Subcutaneous abdominal adipose tissue (tissue), 5 donors: ENCODE results near the gene MECR.

ENCODE experiments used
- H3K27ac ChIP-seq: one replicate; pipeline ENCODE4 v1.7.0; 2013; ENCODE audit warnings: low read depth, mild to moderate bottlenecking, inconsistent platforms, low read length, moderate library complexity
- H3K27me3 ChIP-seq, 5 donors: one replicate each; pipeline ENCODE4 v1.7.0; 2013; ENCODE audit warnings: low read length in 5 of 5, inconsistent platforms in 1 of 5; ENCODE audit not compliant: control insufficient read depth in 5 of 5, insufficient read depth in 4 of 5
- H3K36me3 ChIP-seq, 5 donors: one replicate each; pipeline ENCODE4 v1.7.0; 2013; ENCODE audit warnings: low read length in 5 of 5; ENCODE audit not compliant: control insufficient read depth in 5 of 5, insufficient read depth in 5 of 5
- H3K4me1 ChIP-seq, 5 donors: one replicate each; pipeline ENCODE4 v1.7.0; 2013; ENCODE audit warnings: low read length in 5 of 5, mild to moderate bottlenecking in 3 of 5, moderate library complexity in 1 of 5; ENCODE audit not compliant: control insufficient read depth in 5 of 5, insufficient read depth in 5 of 5
- H3K4me3 ChIP-seq, 5 donors: one replicate each; pipeline ENCODE4 v1.7.0; 2013; ENCODE audit warnings: low read length in 5 of 5, low read depth in 1 of 5
- H3K9ac ChIP-seq, 5 donors: one replicate each; pipeline ENCODE4 v1.7.0; 2013; ENCODE audit warnings: low read length in 5 of 5, mild to moderate bottlenecking in 4 of 5, moderate library complexity in 3 of 5
- H3K9me3 ChIP-seq, 5 donors: one replicate each; pipeline ENCODE4 v1.7.0; 2013; ENCODE audit warnings: low read length in 5 of 5; ENCODE audit not compliant: control insufficient read depth in 5 of 5
- donor health status: healthy.
- donor health status: healthy.
- donor health status: healthy.
- donor health status: healthy.
- donor health status: healthy.

The MECR gene

DNA sequence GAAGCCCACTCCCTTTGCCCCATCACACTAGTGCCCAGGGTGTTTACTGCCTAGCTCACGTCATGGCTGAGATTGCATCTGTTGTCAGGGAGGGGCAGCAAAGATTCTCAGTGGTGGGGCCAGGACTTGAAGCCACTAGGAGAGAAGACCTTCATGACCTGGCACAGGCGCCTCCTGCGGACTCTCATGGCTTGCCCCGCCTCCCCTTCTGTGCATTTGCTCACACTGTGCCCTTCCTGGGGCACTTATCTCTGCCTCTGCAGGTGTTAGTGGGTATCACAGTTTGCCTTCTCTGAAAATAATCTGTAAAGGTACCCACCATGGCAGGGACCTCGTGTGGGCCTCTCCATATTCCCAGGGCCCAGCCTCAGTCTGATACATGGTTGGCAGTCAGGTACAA is 25.7 kb upstream of the MECR start:
- no peak overlapping the region for H3K27ac ChIP-seq
- no peaks in the 10 kb centered on the region for H3K9me3 ChIP-seq
- peaks cover 0 to 24% (median 17%) of the 10 kb centered on the region in 5 donors for H3K4me1 ChIP-seq
- peaks cover 0 to 15% (median 8%) of the 10 kb centered on the region in 5 donors for H3K27me3 ChIP-seq
- H3K36me3 ChIP-seq = peaks cover 0 to 6% (median 0%) of the 10 kb centered on the region in 5 donors
- H3K4me3 ChIP-seq = no peak overlapping the region
- no peak overlapping the region for H3K9ac ChIP-seq

- H3K4me1 ChIP-seq = peaks cover 0 to 23% (median 17%) of the 10 kb centered on the region in 5 donors
- H3K9ac ChIP-seq = no peak overlapping the region
- H3K4me3 ChIP-seq = no peak overlapping the region
- no peak overlapping the region for H3K27ac ChIP-seq
- H3K9me3 ChIP-seq = no peaks in the 10 kb centered on the region
- H3K27me3 ChIP-seq = peaks cover 0 to 13% (median 7%) of the 10 kb centered on the region in 5 donors
- peaks cover 0 to 2% (median 0%) of the 10 kb centered on the region in 5 donors for H3K36me3 ChIP-seq
These were observed 24.5 kb upstream of the MECR start for GRCh38 chr1:29255134-29255666.

DNA sequence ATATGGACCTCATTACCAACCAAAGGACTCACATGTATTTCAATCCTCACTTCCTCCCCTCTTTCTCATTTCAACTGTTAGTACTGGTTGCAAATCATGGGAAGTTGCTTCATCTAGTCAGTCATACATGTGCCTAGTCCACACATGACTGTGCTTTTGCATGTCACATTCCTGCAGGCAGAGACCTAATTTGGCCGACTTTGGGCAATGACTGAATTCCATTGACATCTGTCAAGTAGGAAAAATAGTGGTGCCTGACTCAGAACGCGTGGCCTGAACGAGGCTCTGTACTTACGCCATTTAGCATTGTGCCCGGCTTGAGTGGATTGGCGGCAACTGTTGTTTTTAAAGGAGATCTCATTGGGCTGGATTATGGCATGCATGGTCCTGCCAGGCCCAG is 23.6 kb upstream of the MECR start:
- H3K27ac ChIP-seq = no peak overlapping the region
- H3K4me3 ChIP-seq = no peak overlapping the region
- H3K9me3 ChIP-seq = no peaks in the 10 kb centered on the region
- H3K4me1 ChIP-seq = peaks cover 0 to 16% (median 13%) of the 10 kb centered on the region in 5 donors
- H3K27me3 ChIP-seq = peaks cover 0 to 11% (median 7%) of the 10 kb centered on the region in 5 donors
- peaks cover 0 to 2% (median 0%) of the 10 kb centered on the region in 5 donors for H3K36me3 ChIP-seq
- H3K9ac ChIP-seq = no peak overlapping the region

- Histone ChIP-seq H3K4me3 (no peak overlapping the region), H3K27ac (no peak overlapping the region), H3K36me3 (peaks cover 0 to 2% (median 0%) of the 10 kb centered on the region in 5 donors), H3K4me1 (peaks cover 0 to 9% (median 7%) of the 10 kb centered on the region in 5 donors), H3K9ac (no peak overlapping the region), H3K27me3 (peaks cover 0 to 7% (median 0%) of the 10 kb centered on the region in 5 donors), H3K9me3 (no peaks in the 10 kb centered on the region)
These were observed 22.4 kb upstream of the MECR start for GRCh38 chr1:29253180-29253579.

DNA sequence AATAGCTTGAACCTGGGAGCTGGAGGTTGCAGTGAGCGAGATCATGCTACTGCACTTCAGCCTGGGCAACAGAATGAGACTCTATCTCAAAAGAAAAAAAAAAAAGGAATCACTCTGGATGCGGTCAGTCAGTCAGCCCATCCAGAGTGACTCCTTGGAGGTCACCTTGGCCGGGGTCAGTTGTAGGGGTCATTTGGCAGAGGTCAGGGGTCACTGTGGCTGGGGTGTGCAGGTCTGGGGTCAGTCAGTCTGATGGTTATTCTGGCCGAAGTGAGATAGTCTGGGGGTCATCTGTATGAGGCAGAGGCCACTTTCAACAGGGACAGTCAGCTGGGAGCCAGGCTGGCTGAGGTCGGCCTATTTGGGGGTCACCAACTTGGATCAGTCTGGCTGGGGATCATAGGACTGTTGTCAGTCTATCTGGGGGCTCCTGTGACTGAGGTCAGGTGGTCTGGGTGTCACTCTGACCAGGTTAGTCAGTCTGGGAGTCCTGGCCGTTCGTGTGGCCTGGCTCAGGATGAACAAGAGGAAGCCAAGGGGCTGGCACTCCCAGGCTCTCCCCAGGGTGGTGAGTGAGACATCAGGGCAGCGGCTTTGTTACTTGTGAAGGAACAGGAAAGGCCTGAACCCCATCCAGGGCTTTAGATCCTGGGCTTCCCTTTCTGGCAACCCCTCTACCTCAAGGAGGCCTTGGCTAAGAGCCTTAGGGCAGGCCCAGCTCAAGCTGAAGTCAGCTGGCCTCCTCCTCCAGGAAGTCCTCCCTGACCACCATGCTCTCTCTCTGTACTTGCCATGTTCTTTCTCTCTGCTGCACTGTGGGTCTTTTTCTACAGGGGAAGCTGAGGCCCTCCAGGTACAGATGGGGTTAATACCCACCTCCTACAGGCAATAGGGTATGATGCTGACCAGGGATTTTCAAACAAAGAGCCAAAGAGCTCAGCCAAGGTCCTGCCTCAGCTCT is 20.7 kb upstream of the MECR start:
- Histone ChIP-seq H3K9ac (no peak overlapping the region), H3K4me1 (no peaks in the 10 kb centered on the region), H3K36me3 (peaks cover 0 to 2% (median 0%) of the 10 kb centered on the region in 5 donors), H3K27me3 (peaks cover 0 to under 1% (median 0%) of the 10 kb centered on the region in 5 donors), H3K4me3 (no peak overlapping the region), H3K27ac (no peak overlapping the region), H3K9me3 (no peaks in the 10 kb centered on the region)

DNA sequence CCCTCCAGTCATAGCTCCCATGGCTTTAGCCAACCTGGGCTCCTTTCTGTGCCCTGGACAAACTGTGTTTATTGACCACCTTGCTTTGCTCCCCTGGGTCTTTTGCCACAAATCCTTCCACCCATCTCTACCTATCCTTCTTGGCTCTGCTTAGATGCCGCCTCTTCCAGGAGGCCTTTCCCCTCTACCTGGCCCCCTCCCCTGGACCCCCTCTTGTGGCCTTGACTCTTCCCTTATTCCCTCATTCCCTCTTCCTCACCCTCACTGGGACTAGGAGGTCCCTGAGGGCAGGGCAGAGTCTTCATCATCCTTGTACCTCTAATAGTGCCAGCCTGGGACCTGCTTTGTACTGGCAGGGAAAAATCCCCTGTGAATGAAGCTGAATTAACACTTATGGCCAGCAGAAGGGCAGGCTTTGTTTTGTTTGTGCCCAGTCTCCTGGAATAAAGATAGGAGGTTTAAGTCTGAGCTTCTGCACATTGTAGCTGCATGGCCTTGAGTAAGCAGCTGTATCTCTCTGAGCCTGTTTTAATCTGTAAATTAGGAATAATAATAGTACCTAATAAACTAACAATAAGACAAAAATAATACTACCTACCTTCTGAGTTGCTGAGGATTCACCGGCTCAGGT is 19.3 kb upstream of the MECR start:
- no peak overlapping the region for H3K4me3 ChIP-seq
- peaks cover 0 to 2% (median 0%) of the 10 kb centered on the region in 5 donors for H3K27me3 ChIP-seq
- no peaks in the 10 kb centered on the region for H3K9me3 ChIP-seq
- H3K27ac ChIP-seq = no peak overlapping the region
- H3K4me1 ChIP-seq = peaks cover 0 to 11% (median 8%) of the 10 kb centered on the region in 5 donors
- no peak overlapping the region for H3K9ac ChIP-seq
- H3K36me3 ChIP-seq = no peaks in the 10 kb centered on the region

DNA sequence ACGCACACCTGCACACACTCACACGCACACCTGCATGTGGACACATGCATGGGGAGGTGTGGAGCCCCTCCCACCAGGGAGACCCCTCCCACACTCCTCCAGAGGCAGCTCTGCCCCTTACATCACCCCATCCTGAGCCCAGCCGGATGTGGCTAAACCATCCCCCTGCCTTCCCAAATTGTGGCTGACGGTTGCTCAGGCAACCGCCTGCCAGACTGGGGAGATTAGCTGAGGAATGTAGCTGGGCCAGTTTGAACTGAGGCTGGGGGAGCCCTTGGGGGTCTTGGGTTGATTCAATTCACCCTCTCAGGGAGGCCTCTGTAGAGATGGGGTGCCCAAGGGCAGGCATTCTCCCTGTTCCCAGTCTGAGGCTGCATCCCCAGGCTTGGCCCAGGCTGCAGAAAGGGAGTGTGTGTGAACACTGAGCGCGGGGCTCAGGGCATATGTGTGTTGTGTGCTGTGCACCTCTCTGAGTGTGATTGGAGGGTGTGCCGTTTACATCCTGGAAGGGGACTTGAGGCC is 18.5 kb upstream of the MECR start:
- peaks cover 0 to 11% (median 8%) of the 10 kb centered on the region in 5 donors for H3K4me1 ChIP-seq
- H3K27ac ChIP-seq = no peak overlapping the region
- H3K9ac ChIP-seq = no peak overlapping the region
- no peak overlapping the region for H3K4me3 ChIP-seq
- no peaks in the 10 kb centered on the region for H3K36me3 ChIP-seq
- H3K9me3 ChIP-seq = no peaks in the 10 kb centered on the region
- H3K27me3 ChIP-seq = peaks cover 0 to 2% (median 0%) of the 10 kb centered on the region in 5 donors

DNA sequence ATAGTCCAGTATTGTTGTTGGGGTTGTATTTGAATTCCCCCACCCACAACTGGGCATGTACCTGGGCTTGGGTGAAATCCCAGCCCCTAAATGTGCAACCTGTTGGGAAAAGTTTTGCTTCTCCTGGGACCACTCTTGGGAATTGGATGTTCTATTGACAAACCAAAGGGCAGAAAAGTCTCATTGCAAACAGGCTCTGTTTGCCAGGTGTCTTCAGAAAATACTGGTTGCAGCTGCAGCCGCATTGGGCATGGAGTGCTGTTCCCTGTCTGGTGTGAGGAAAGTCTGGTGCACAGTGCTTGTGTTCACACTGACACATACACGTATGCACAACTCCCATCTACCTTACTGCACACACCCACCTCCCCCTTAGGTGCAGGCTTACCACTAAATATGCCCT is 17.7 kb upstream of the MECR start:
- Histone ChIP-seq H3K4me1 (peaks cover 0 to 11% (median 8%) of the 10 kb centered on the region in 5 donors), H3K27me3 (peaks cover 0 to 2% (median 0%) of the 10 kb centered on the region in 5 donors), H3K4me3 (no peak overlapping the region), H3K27ac (no peak overlapping the region), H3K9me3 (no peaks in the 10 kb centered on the region), H3K9ac (no peak overlapping the region), H3K36me3 (no peaks in the 10 kb centered on the region)

DNA sequence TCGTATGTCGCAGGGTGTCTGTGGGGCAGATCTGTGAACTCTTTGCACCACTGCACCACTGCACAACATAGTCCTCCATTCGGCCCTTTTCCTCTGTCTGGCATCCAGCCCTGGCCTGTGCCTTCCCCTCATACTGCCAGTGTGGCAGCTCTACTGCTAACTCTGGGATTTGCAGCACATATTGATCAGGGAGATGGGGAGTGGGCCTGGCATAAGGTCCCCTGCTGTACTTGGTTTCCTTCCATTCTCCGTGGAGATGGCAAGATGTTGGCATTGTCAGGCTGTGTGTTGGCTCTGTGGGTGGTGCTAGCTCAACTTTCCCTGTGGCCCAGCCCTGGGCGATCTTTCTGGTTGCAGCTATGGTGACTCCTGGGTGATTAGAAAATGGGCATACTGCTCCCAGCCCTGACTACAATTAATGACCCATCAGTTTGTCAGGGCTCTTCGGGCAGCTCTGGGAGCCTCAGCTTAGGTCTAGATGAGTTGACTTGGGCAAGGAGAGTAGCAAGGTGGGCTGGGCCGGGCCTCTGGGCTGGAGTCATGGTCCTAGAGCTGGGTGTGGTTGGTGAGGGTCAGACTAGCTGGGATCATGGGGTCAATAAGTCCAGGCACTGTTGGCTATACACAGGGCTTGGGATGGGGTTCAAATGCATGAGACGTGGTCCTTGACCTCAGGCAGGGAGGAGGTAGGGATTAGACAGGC is 17.0 kb upstream of the MECR start:
- H3K9me3 ChIP-seq = no peaks in the 10 kb centered on the region
- H3K4me3 ChIP-seq = no peak overlapping the region
- H3K4me1 ChIP-seq = peaks cover 0 to 11% (median 8%) of the 10 kb centered on the region in 5 donors
- H3K9ac ChIP-seq = no peak overlapping the region
- H3K36me3 ChIP-seq = no peaks in the 10 kb centered on the region
- peaks cover 0 to 2% (median 0%) of the 10 kb centered on the region in 5 donors for H3K27me3 ChIP-seq
- no peak overlapping the region for H3K27ac ChIP-seq
